Neural cell (in vitro differentiated cells): Measurements from ENCODE around the gene SS18L1. TPM values are rescaled to one million over a fixed set of nuclear protein-coding genes. Genes with fewer than 3 reads are reported as not detected.

Experiments used
- H2AFZ ChIP-seq: fragments of 200-600, 300-800 bp; sonication (generic), shearing (Covaris generic); 2 replicates; pipeline ENCODE4 v1.6.0; 2014; ENCODE audit warnings: low read depth, mild to moderate bottlenecking, antibody characterized with exemption, low read length, moderate library complexity
- H3F3A ChIP-seq: fragments of 200-600 bp; shearing (Covaris generic); 2 replicates; pipeline ENCODE4 v1.6.1; 2016; ENCODE audit warnings: mild to moderate bottlenecking, moderate library complexity, mixed read lengths, antibody characterized with exemption, low read length; ENCODE audit not compliant: insufficient read depth, poor library complexity, severe bottlenecking
- H3K27ac ChIP-seq: fragments of 200-600, 300-800 bp; sonication (generic), shearing (Covaris generic); 2 replicates; pipeline ENCODE4 v1.5.1; 2014; ENCODE audit warnings: mild to moderate bottlenecking, low read length, moderate library complexity
- H3K27me3 ChIP-seq: fragments of 300-800, 200-600 bp; sonication (generic), shearing (Covaris generic); 2 replicates; pipeline ENCODE4 v1.6.0; 2014; ENCODE audit warnings: mild to moderate bottlenecking, low read depth, low read length, moderate library complexity; ENCODE audit not compliant: insufficient read depth
- H3K36me3 ChIP-seq: fragments of 300-800, 200-600 bp; sonication (generic), shearing (Covaris generic); 2 replicates; pipeline ENCODE4 v1.5.1; 2014; ENCODE audit warnings: mild to moderate bottlenecking, antibody characterized with exemption, low read length, moderate library complexity; ENCODE audit not compliant: insufficient read depth
- H3K4me2 ChIP-seq: fragments of 300-800, 200-600 bp; sonication (generic), shearing (Covaris generic); 2 replicates; pipeline ENCODE4 v1.6.0; 2014; ENCODE audit warnings: mild to moderate bottlenecking, low read length
- H3K4me3 ChIP-seq: fragments of 300-800, 200-600 bp; sonication (generic), shearing (Covaris generic); 2 replicates; pipeline ENCODE4 v1.5.1; 2014; ENCODE audit warnings: mild to moderate bottlenecking, low read length, moderate library complexity
- H3K79me2 ChIP-seq: fragments of 200-600 bp; shearing (Covaris generic); replicated peaks from 2 replicates; pipeline ENCODE4 v1.6.0; 2014; ENCODE audit warnings: mild to moderate bottlenecking, low read length, moderate library complexity; ENCODE audit not compliant: insufficient read depth
- H3K9ac ChIP-seq: fragments of 300-800, 200-600 bp; sonication (generic), shearing (Covaris generic); 2 replicates; pipeline ENCODE4 v1.6.1; 2016; ENCODE audit warnings: mild to moderate bottlenecking, low read length, mixed read lengths
- H3K9me2 ChIP-seq: fragments of 200-600 bp; shearing (Covaris generic); 2 replicates; pipeline ENCODE4 v1.6.1; 2016; ENCODE audit warnings: mild to moderate bottlenecking, low read length, mixed read lengths; ENCODE audit not compliant: insufficient read depth
- H3K9me3 ChIP-seq: fragments of 200-600, 300-800 bp; sonication (generic), shearing (Covaris generic); 2 replicates; pipeline ENCODE4 v1.6.1; 2016; ENCODE audit warnings: mild to moderate bottlenecking, mixed run types, low read length, moderate library complexity, mixed read lengths
- H4K20me1 ChIP-seq: fragments of 200-600 bp; shearing (Covaris generic); 2 replicates; pipeline ENCODE4 v1.6.1; 2016; ENCODE audit warnings: mild to moderate bottlenecking, mixed run types; ENCODE audit not compliant: insufficient read depth
- CTCF ChIP-seq: fragments of 450-650 bp; IDR thresholded peaks from 2 replicates; pipeline ENCODE4 v1.5.1; 2014; ENCODE audit warnings: antibody characterized with exemption, mild to moderate bottlenecking, moderate library complexity; ENCODE audit not compliant: poor library complexity, severe bottlenecking
- EP300 ChIP-seq: fragments of 450-650 bp; conservative IDR thresholded peaks from 2 replicates; pipeline ENCODE4 v1.6.1; 2014; ENCODE audit warnings: antibody characterized with exemption, mild to moderate bottlenecking, moderate library complexity; ENCODE audit not compliant: poor library complexity, severe bottlenecking
- EZH2 ChIP-seq: fragments of 200-600, 300-800 bp; shearing (Covaris generic), sonication (generic); IDR thresholded peaks from 2 replicates; pipeline ENCODE4 v1.6.1; 2014; ENCODE audit warnings: antibody characterized with exemption, low read length, borderline replicate concordance, mild to moderate bottlenecking; ENCODE audit not compliant: insufficient read depth, poor library complexity, severe bottlenecking
- MXI1 ChIP-seq: fragments of 450-650 bp; conservative IDR thresholded peaks from 2 replicates; pipeline ENCODE4 v1.6.1; 2014; ENCODE audit warnings: antibody characterized with exemption, mild to moderate bottlenecking; ENCODE audit not compliant: poor library complexity, severe bottlenecking
- POLR2AphosphoS5 ChIP-seq: IDR thresholded peaks from 2 replicates; pipeline ENCODE4 v1.6.1; 2012
- RAD21 ChIP-seq: fragments of 450-650 bp; conservative IDR thresholded peaks from 2 replicates; pipeline ENCODE4 v1.6.1; 2014; ENCODE audit warnings: antibody characterized with exemption, mild to moderate bottlenecking, moderate library complexity
- SMC3 ChIP-seq: fragments of 450-650 bp; conservative IDR thresholded peaks from 2 replicates; pipeline ENCODE4 v1.6.1; 2014; ENCODE audit warnings: antibody characterized with exemption, mild to moderate bottlenecking, moderate library complexity; ENCODE audit not compliant: poor library complexity
- TAF1 ChIP-seq: IDR thresholded peaks from 2 replicates; pipeline ENCODE4 v1.6.1; 2012; ENCODE audit warnings: low read depth
- polyA plus RNA-seq: library from polyadenylated mRNA; depleted of rRNA; stranded (reverse); fragments of >200 nt; gene quantifications from 2 replicates; pipeline ENCODE4 v1.2.3, GENCODE V29; 2014
- TF ChIP-seq, protein P1 (sequence below): IDR thresholded peaks from 2 replicates; pipeline ENCODE4 v1.6.1; 2012; ENCODE audit warnings: borderline replicate concordance

SS18L1 gene
- polyA plus RNA-seq, 1 donor from 2014 or later: 117 TPM

- H3K4me3 ChIP-seq: no peak overlapping the region
- H3F3A ChIP-seq: no peaks in the 10 kb centered on the region
- H3K4me2 ChIP-seq: no peak overlapping the region
- H3K27me3 ChIP-seq: no peaks in the 10 kb centered on the region
- H3K36me3 ChIP-seq: no peaks in the 10 kb centered on the region
- H3K9me2 ChIP-seq: no peaks in the 10 kb centered on the region
- H3K79me2 ChIP-seq: peaks cover 23% of the 10 kb centered on the region
- no peaks in the 10 kb centered on the region for H3K9me3 ChIP-seq
- no peak overlapping the region for H3K9ac ChIP-seq
- TF ChIP-seq TAF1: no peak
- TF ChIP-seq, protein P1, sequence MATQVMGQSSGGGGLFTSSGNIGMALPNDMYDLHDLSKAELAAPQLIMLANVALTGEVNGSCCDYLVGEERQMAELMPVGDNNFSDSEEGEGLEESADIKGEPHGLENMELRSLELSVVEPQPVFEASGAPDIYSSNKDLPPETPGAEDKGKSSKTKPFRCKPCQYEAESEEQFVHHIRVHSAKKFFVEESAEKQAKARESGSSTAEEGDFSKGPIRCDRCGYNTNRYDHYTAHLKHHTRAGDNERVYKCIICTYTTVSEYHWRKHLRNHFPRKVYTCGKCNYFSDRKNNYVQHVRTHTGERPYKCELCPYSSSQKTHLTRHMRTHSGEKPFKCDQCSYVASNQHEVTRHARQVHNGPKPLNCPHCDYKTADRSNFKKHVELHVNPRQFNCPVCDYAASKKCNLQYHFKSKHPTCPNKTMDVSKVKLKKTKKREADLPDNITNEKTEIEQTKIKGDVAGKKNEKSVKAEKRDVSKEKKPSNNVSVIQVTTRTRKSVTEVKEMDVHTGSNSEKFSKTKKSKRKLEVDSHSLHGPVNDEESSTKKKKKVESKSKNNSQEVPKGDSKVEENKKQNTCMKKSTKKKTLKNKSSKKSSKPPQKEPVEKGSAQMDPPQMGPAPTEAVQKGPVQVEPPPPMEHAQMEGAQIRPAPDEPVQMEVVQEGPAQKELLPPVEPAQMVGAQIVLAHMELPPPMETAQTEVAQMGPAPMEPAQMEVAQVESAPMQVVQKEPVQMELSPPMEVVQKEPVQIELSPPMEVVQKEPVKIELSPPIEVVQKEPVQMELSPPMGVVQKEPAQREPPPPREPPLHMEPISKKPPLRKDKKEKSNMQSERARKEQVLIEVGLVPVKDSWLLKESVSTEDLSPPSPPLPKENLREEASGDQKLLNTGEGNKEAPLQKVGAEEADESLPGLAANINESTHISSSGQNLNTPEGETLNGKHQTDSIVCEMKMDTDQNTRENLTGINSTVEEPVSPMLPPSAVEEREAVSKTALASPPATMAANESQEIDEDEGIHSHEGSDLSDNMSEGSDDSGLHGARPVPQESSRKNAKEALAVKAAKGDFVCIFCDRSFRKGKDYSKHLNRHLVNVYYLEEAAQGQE: no peak
- TF ChIP-seq SMC3: no peak
- TF ChIP-seq EP300: no peak
- no peak for TF ChIP-seq CTCF
- TF ChIP-seq EZH2: no peak
- no peak for TF ChIP-seq MXI1
- no peak for TF ChIP-seq RAD21
- TF ChIP-seq POLR2AphosphoS5: no peak
- no peak overlapping the region for H2AFZ ChIP-seq
- H3K27ac ChIP-seq: no peak overlapping the region
- H4K20me1 ChIP-seq: peaks cover 17% of the 10 kb centered on the region
These were observed 17.3 kb downstream of the SS18L1 start for GRCh38 chr20:62160876-62161275.

DNA sequence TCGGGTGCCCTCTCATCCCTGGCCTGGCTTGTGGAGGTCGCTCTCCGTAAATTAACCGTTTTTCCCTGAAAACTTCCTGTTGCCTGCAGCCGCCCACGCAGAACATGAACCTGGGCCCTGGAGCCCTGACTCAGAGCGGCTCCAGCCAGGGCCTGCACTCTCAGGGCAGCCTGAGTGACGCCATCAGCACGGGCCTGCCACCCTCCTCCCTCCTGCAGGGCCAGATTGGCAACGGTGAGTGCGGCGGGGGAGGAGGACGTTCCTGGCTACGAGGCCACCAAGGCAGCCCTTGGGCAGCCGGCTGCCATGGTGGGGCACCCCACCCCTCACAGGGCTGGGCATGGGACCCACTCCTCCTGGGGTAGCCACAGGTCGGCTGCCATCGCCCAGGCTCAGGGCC lies 17.8 kb downstream of the SS18L1 start:
- Histone ChIP-seq H3K9me2 (no peaks in the 10 kb centered on the region), H2AFZ (no peak overlapping the region), H3K4me2 (no peak overlapping the region), H3K27me3 (no peaks in the 10 kb centered on the region), H3K9ac (no peak overlapping the region), H3K9me3 (no peaks in the 10 kb centered on the region), H3F3A (no peaks in the 10 kb centered on the region), H3K4me3 (no peak overlapping the region), H3K79me2 (peaks cover 19% of the 10 kb centered on the region), H3K27ac (no peak overlapping the region), H3K36me3 (no peaks in the 10 kb centered on the region), H4K20me1 (peaks cover 12% of the 10 kb centered on the region)
- TF ChIP-seq MXI1: no peak
- TF ChIP-seq POLR2AphosphoS5: no peak
- no peak for TF ChIP-seq TAF1
- no peak for TF ChIP-seq SMC3
- TF ChIP-seq EP300: no peak
- TF ChIP-seq RAD21: no peak
- TF ChIP-seq, protein P1: no peak
- TF ChIP-seq CTCF: no peak
- no peak for TF ChIP-seq EZH2
